ENCODE data around the gene PTGDR2. TPM values are rescaled to one million over a fixed set of nuclear protein-coding genes. Genes with fewer than 3 reads are reported as not detected.

Gene PTGDR2
- total and polyA plus RNA-seq, 9 of the 15 experiments (the other 6 are each of a cell fraction or from before 2014, with no cell fraction given): 0.51 to 2.6 (median 1.6) TPM

GRCh38 chr11:60855726-60856633 is at the start of gene PTGDR2 (continued):
- no peak for TF ChIP-seq ATF6 (CRISPR knock-in tag; IDR thresholded peaks at IDR 0.05)
- TF ChIP-seq HMBOX1 (IDR thresholded peaks at IDR 0.05): peak; percentile 87
- TF ChIP-seq BACH1 (tag; IDR thresholded peaks at IDR 0.05): no peak
- TF ChIP-seq RFX1 (IDR thresholded peaks at IDR 0.05): no peak
- peak; percentile 73 for TF ChIP-seq RBBP5 (IDR thresholded peaks at IDR 0.05; ENCODE audit: borderline replicate concordance, insufficient read depth, low read length, poor library complexity, severe bottlenecking)
- TF ChIP-seq, protein P1, sequence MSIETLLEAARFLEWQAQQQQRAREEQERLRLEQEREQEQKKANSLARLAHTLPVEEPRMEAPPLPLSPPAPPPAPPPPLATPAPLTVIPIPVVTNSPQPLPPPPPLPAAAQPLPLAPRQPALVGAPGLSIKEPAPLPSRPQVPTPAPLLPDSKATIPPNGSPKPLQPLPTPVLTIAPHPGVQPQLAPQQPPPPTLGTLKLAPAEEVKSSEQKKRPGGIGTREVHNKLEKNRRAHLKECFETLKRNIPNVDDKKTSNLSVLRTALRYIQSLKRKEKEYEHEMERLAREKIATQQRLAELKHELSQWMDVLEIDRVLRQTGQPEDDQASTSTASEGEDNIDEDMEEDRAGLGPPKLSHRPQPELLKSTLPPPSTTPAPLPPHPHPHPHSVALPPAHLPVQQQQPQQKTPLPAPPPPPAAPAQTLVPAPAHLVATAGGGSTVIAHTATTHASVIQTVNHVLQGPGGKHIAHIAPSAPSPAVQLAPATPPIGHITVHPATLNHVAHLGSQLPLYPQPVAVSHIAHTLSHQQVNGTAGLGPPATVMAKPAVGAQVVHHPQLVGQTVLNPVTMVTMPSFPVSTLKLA (conservative IDR thresholded peaks at IDR 0.05): peak in 1 of 2 experiments; percentile 64; a peak in 2 of 4 replicates
- TF ChIP-seq HDAC2 (IDR thresholded peaks at IDR 0.05): 0 out of 2 replicates have a peak, but pooled peaks have one; percentile 19
- TF ChIP-seq MYC (IDR thresholded peaks at IDR 0.05; ENCODE audit: low read depth, low read length): peak; percentile 28; the same call in 1 of the 2 replicates
- no peak for TF ChIP-seq MYC (CRISPR knock-in tag; IDR thresholded peaks at IDR 0.05; ENCODE audit: borderline replicate concordance, low read depth)

All from K562 (cell line).